Measurements from ENCODE around the gene SUN3.
"Not testable (repeated sequence)": the region's sequence is repeated elsewhere in the genome, so short reads cannot be mapped to it uniquely, and the experiment has no call there.

Gene SUN3

DNA sequence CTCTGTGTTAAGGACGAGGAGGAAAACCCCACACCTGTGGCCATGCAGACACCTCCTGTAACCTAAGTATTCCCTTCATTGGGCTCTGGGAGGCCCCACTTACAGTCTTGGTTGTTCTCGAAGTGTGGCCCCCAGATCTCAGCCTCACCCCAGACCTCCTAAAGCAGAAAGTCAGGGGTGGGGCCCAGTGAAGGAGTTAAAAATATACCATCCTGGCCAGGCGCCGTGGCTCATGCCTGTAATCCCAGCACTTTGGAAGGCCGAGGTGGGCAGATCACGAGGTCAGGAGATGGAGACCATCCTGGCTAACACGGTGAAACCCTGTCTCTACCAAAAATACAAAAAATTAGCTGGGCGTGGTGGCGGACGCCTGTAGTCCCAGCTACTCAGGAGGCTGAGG is 86.3 kb downstream of the SUN3 start:
- H3K9me3 ChIP-seq; DNase-seq (ENCODE audit: low spot score in 2 of 2); H3K4me1 ChIP-seq; H3K27me3 ChIP-seq (ENCODE audit: low read depth); H3K36me3 ChIP-seq (replicated peaks); H3K4me3 ChIP-seq: not testable (repeated sequence)
- in situ Hi-C loops (cut with MboI; ENCODE audit: low sequenced_read_pairs): loop anchor here (5.0 to 25.0 kb wide), 2 partner anchors 175 to 680 kb away; no protein-coding TSS in a partner anchor

DNA sequence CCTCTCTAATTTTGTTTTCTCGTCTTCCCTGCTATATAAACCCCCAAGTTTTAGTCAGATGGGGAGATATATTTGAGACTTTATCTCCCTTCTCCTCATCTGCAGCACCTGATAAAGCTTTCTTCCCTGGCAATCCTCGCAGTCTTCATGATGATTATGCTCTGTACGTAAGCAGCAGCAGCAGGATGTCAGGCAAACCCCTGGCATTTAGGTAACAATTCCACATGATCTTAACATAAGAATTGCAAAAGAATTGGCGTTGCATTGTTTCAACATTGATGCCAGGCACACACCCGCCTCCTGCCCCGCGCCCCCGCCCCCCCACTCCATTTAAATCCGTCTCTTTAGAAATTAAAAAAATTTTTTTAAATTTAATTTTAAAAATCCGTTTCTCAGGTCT is 86.8 kb downstream of the SUN3 start:
- Histone ChIP-seq H3K27me3 (ENCODE audit: low read depth) (no peaks in the 10 kb centered on the region), H3K9me3 (no peaks in the 10 kb centered on the region), H3K4me1 (no peaks in the 10 kb centered on the region), H3K36me3 (replicated peaks) (no peaks in the 10 kb centered on the region), H3K4me3 (no peak overlapping the region)
- no peak for DNase-seq (ENCODE audit: low spot score in 2 of 2)
- in situ Hi-C loops (cut with MboI; ENCODE audit: low sequenced_read_pairs): loop anchor here (5.0 to 25.0 kb wide), 2 partner anchors 175 to 680 kb away; no protein-coding TSS in a partner anchor

DNA sequence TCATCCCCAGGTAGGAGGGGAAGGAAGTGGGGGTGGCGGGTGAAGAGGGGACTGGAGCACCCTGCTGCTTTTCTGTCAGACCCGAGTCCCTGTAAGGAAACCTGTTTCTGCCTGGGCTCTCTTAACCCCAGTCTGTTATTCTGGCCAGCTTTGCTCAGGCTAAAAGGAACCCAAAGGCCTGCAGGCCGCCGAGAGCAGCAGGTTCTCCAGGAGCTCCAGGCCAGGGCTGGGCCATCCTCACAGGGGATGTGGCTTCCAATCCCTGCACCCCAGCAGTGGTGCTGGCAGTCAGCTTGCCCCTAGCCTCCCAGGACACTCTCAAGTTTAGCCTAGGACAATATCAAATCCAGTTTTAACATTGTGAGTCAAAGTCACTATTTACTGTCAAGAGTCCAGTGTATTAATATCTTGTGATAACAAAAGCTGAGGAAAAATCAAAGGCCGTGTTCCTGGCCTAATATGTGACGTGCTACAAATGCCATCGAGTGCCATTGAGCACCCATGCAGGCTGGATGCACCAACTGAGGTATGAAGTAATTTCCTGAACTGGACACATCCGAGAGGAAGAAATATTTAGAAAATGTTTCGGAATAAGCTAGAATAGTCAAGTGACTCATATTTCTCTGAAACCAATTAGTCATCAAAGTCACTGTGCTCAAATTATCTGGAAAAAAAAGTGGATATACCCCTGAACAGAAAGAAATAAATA is 87.6 kb downstream of the SUN3 start:
- Histone ChIP-seq H3K4me1 (no peaks in the 10 kb centered on the region), H3K9me3 (no peaks in the 10 kb centered on the region), H3K27me3 (ENCODE audit: low read depth) (no peaks in the 10 kb centered on the region), H3K36me3 (replicated peaks) (no peaks in the 10 kb centered on the region), H3K4me3 (no peak overlapping the region)
- no peak for DNase-seq (ENCODE audit: low spot score in 2 of 2)
- in situ Hi-C loops (cut with MboI; ENCODE audit: low sequenced_read_pairs): loop anchor here (5.0 to 25.0 kb wide), 2 partner anchors 176 to 679 kb away; no protein-coding TSS in a partner anchor

GRCh38 chr7:47940088-47941013 is 88.6 kb downstream of the SUN3 start:
- H3K9me3 ChIP-seq: no peaks in the 10 kb centered on the region
- H3K4me1 ChIP-seq: no peaks in the 10 kb centered on the region
- H3K4me3 ChIP-seq: no peak overlapping the region
- no peak for DNase-seq (ENCODE audit: low spot score in 2 of 2)
- in situ Hi-C loops (cut with MboI; ENCODE audit: low sequenced_read_pairs): loop anchor here (5.0 to 25.0 kb wide), 2 partner anchors 177 to 678 kb away; no protein-coding TSS in a partner anchor
- H3K36me3 ChIP-seq (replicated peaks): no peaks in the 10 kb centered on the region
- H3K27me3 ChIP-seq (ENCODE audit: low read depth): no peaks in the 10 kb centered on the region

DNA sequence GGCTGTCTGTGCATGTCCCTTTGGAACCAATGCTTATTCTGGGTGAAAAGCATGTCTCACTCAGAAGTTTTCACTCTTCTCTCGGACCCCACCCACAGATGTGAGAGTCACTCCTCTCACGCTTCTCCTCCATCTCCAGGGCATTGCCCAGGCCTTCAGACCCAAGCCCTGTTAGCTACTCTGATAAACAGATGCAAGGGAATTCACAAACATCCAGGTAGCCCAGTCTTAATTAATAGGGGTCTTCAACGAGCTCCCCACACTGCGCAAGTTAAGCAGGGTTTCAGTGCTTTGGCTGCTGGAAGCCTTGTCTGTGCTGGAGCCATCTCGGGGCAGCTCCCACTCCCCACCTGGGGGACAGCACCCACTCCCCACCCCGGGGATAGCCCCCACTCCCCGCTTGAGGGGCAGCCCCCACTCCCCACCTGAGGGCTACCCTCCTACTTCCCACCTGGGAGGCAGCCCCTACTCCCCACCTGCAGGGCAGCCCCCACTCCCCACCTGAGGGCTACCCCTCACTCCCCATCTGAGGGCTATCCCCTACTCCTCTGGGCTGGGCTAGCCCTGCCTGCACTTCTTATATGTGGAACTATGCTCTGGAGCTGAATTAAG is 89.4 kb downstream of the SUN3 start:
- no peak for DNase-seq (ENCODE audit: low spot score in 2 of 2)
- no peaks in the 10 kb centered on the region for H3K36me3 ChIP-seq (replicated peaks)
- no peaks in the 10 kb centered on the region for H3K4me1 ChIP-seq
- H3K4me3 ChIP-seq: no peak overlapping the region
- H3K9me3 ChIP-seq: no peaks in the 10 kb centered on the region
- in situ Hi-C loops (cut with MboI; ENCODE audit: low sequenced_read_pairs): loop anchor here (5.0 to 25.0 kb wide), 2 partner anchors 178 to 677 kb away; no protein-coding TSS in a partner anchor
- H3K27me3 ChIP-seq (ENCODE audit: low read depth): no peaks in the 10 kb centered on the region

DNA sequence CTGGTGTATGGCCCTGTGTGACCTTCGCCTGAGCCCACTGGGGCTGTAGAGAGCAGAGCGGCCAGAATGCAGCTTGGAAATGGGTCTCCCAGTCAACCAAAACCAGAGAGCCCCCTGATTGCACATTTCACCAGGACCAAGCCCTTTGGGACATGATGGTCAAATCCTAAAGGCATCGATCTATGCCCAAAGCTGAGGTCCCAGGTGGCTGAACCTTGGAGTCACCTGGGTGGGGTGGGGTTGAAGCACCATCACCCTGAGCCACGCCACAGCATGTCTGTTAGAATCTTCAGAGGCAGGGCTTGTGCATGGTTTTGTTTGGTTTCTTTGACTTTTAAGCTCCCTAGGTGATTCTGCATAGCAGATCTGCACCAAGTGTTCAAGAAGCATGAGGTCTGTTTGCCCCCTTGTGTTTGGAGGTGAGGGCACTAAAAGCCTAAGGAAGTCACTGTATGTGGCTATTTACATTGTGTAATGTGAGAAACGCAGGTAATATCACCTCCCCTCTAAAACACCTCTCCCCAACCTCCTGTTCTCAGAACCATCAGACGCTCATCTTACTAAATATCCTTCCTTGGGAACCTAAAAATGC is 90.2 kb downstream of the SUN3 start:
- Histone ChIP-seq H3K4me3 (no peak overlapping the region), H3K4me1 (no peaks in the 10 kb centered on the region), H3K36me3 (replicated peaks) (no peaks in the 10 kb centered on the region), H3K27me3 (ENCODE audit: low read depth) (no peaks in the 10 kb centered on the region), H3K9me3 (no peaks in the 10 kb centered on the region)
- DNase-seq (ENCODE audit: low spot score in 2 of 2): no peak
- in situ Hi-C loops (cut with MboI; ENCODE audit: low sequenced_read_pairs): loop anchor here (25.0 kb wide), 1 partner anchor 676 kb away; no protein-coding TSS in a partner anchor

GRCh38 chr7:47937711-47938573 is 91.0 kb downstream of the SUN3 start:
- in situ Hi-C loops (cut with MboI; ENCODE audit: low sequenced_read_pairs): loop anchor here (25.0 kb wide), 1 partner anchor 676 kb away; no protein-coding TSS in a partner anchor
- no peak overlapping the region for H3K4me3 ChIP-seq
- no peaks in the 10 kb centered on the region for H3K4me1 ChIP-seq
- H3K9me3 ChIP-seq: no peaks in the 10 kb centered on the region
- no peaks in the 10 kb centered on the region for H3K36me3 ChIP-seq (replicated peaks)
- no peaks in the 10 kb centered on the region for H3K27me3 ChIP-seq (ENCODE audit: low read depth)
- DNase-seq (ENCODE audit: low spot score in 2 of 2): no peak
